ENCODE measurements around the gene GNAI3. TPM values are rescaled to one million over a fixed set of nuclear protein-coding genes. Genes with fewer than 3 reads are reported as not detected.

Gene GNAI3
- total RNA-seq, 1 experiment from 2014 or later: 9.9 TPM

DNA sequence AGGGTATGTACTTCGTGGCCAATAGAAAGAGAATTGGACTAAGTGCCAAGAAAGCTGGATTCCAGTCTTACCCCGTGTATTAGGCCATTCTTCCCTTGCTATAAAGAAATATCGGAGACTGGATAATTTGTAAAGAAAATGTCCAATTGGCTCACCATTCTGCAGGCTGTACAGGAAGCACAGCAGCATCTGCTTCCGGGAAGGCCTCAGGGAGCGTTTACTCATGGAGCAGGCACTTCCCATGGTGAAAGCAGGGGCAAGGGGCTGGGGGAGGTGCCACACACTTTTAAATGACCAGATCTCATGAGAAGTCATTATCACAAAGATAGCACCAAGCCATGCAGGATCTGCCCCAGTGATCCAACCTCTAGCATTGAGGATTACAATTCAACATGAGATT is 31.1 kb upstream of the GNAI3 start:
- Histone ChIP-seq H3T11ph (ENCODE audit: low read length) (no peak overlapping the region), H2BK120ac (ENCODE audit: low read depth, low read length, poor library complexity, severe bottlenecking) (no peak overlapping the region), H3K4me2 (ENCODE audit: insufficient read depth, insufficient read length, low read length) (no peak overlapping the region), H3K14ac (ENCODE audit: insufficient read depth, low read length) (no peak overlapping the region), H3K18ac (ENCODE audit: insufficient read length, low read depth, low read length) (no peak overlapping the region), H3K9me3 (ENCODE audit: control insufficient read depth, low read depth, low read length) (no peaks in the 10 kb centered on the region), H3K27ac (ENCODE audit: insufficient read length, low read depth, low read length) (no peak overlapping the region), H2AFZ (ENCODE audit: low read length) (no peak overlapping the region), H4K8ac (replicated peaks; ENCODE audit: insufficient read length, low read depth, low read length) (no peak overlapping the region), H4K5ac (ENCODE audit: insufficient read length, low read depth, low read length) (no peak overlapping the region), H2BK5ac (ENCODE audit: insufficient read length, low read length) (no peak overlapping the region), H2BK15ac (ENCODE audit: low read depth, low read length) (no peak overlapping the region), H3K79me1 (ENCODE audit: insufficient read depth, low read depth, low read length, poor library complexity, severe bottlenecking) (no peaks in the 10 kb centered on the region), H2AK5ac (ENCODE audit: insufficient read length, low read length) (no peak overlapping the region), H4K20me1 (ENCODE audit: control insufficient read depth, insufficient read depth, insufficient read length) (no peaks in the 10 kb centered on the region), H2BK20ac (ENCODE audit: low read depth, low read length, poor library complexity, severe bottlenecking) (no peak overlapping the region), H3K56ac (ENCODE audit: insufficient read length, low read depth, low read length) (no peak overlapping the region), H3K23ac (ENCODE audit: insufficient read length, low read depth, low read length) (no peak overlapping the region), H3K79me2 (ENCODE audit: insufficient read depth, low read length) (no peaks in the 10 kb centered on the region), H3K4ac (ENCODE audit: low read depth, low read length) (no peak overlapping the region), H3K27me3 (ENCODE audit: insufficient read depth, low read length) (no peaks in the 10 kb centered on the region), H3K9ac (ENCODE audit: extremely low read depth, insufficient read length, low read length) (no peak overlapping the region), H4K91ac (ENCODE audit: insufficient read length, low read depth, low read length) (no peak overlapping the region), H3K23me2 (ENCODE audit: insufficient read length, low read depth, low read length, poor library complexity, severe bottlenecking) (no peaks in the 10 kb centered on the region), H3K4me1 (ENCODE audit: insufficient read depth, low read length) (no peaks in the 10 kb centered on the region), H2BK12ac (ENCODE audit: insufficient read length, low read depth, low read length) (no peak overlapping the region)
- Mint-ChIP-seq H3K4me3 (no peak overlapping the region), H3K36me3 (ENCODE audit: insufficient read depth in 1 of 3, low read depth in 3 of 3) (no peaks in the 10 kb centered on the region), H3K27ac (no peak overlapping the region), H3K4me1 (peaks cover 0 to 3% of the 10 kb centered on the region in 2 experiments; a peak in 1 of 4 replicates), H3K27me3 (ENCODE audit: low read depth) (peaks cover 29% of the 10 kb centered on the region), H3K9me3 (no peaks in the 10 kb centered on the region)
- TF ChIP-seq, protein P1, sequence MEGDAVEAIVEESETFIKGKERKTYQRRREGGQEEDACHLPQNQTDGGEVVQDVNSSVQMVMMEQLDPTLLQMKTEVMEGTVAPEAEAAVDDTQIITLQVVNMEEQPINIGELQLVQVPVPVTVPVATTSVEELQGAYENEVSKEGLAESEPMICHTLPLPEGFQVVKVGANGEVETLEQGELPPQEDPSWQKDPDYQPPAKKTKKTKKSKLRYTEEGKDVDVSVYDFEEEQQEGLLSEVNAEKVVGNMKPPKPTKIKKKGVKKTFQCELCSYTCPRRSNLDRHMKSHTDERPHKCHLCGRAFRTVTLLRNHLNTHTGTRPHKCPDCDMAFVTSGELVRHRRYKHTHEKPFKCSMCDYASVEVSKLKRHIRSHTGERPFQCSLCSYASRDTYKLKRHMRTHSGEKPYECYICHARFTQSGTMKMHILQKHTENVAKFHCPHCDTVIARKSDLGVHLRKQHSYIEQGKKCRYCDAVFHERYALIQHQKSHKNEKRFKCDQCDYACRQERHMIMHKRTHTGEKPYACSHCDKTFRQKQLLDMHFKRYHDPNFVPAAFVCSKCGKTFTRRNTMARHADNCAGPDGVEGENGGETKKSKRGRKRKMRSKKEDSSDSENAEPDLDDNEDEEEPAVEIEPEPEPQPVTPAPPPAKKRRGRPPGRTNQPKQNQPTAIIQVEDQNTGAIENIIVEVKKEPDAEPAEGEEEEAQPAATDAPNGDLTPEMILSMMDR (conservative IDR thresholded peaks at IDR 0.05): no peak
- no CpG with 5 or more reads among the region's 5 CpGs for WGBS (ENCODE audit: extremely low coverage, insufficient read length, low lambda C conversion rate)
- no peak for DNase-seq

Data from H9 (cell line).